H1 (cell line): ENCODE data around the gene GNG7.

Experiments used
- ASH2L ChIP-seq: fragments of 200-600, 300-600 bp; sonication (generic); IDR thresholded peaks from one replicate; pipeline ENCODE4 v1.7.1; 2017; ENCODE audit warnings: low read length
- CHD7 ChIP-seq: fragments of 300-600 bp; sonication (generic); IDR thresholded peaks from 2 replicates; pipeline ENCODE4 v1.7.1; 2012; ENCODE audit warnings: low read length, moderate library complexity, mild to moderate bottlenecking, inconsistent platforms; ENCODE audit not compliant: insufficient replicate concordance
- CREB1 ChIP-seq: IDR thresholded peaks from 2 replicates; pipeline ENCODE4 v1.6.1; 2012; ENCODE audit warnings: inconsistent platforms
- CTCF ChIP-seq, 3 experiments: IDR thresholded peaks; 1 replicate in 2 of 3; 2 replicates in 1 of 3; pipeline versions ENCODE4 v1.5.1 to v1.6.1; 2011; ENCODE audit warnings: low read length in 3 of 3, mild to moderate bottlenecking in 3 of 3, inconsistent platforms in 2 of 3, low read depth in 1 of 3, moderate library complexity in 1 of 3; ENCODE audit not compliant: insufficient read depth in 1 of 3; ENCODE audit errors: control extremely low read depth in 1 of 3
- HDAC2 ChIP-seq, 2 experiments: fragments of 300-600 bp in 1 of 2; sonication (generic) in 1 of 2; IDR thresholded peaks; 2 replicates each; pipeline ENCODE4 v1.6.1; 2011 to 2012; ENCODE audit warnings: low read depth in 2 of 2, low read length in 2 of 2, mild to moderate bottlenecking in 2 of 2, moderate library complexity in 2 of 2, borderline replicate concordance in 1 of 2, inconsistent platforms in 1 of 2
- MAFK ChIP-seq: IDR thresholded peaks from 2 replicates; pipeline ENCODE4 v1.6.1; 2012; ENCODE audit warnings: low read depth, mild to moderate bottlenecking, improper control_type of control experiment, low read length
- POLR2A ChIP-seq, 2 experiments: IDR thresholded peaks; 1 replicate in 1 of 2; 2 replicates in 1 of 2; pipeline ENCODE4 v1.6.1; 2011; ENCODE audit warnings: low read depth in 2 of 2, low read length in 2 of 2, mild to moderate bottlenecking in 2 of 2; ENCODE audit errors: control extremely low read depth in 1 of 2
- RAD21 ChIP-seq, 2 experiments: IDR thresholded peaks in 1 of 2; conservative IDR thresholded peaks in 1 of 2; 2 replicates each; pipeline ENCODE4 v1.6.1; 2011; ENCODE audit warnings: low read depth in 2 of 2, low read length in 2 of 2, improper control_type of control experiment in 1 of 2, inconsistent platforms in 1 of 2, mild to moderate bottlenecking in 1 of 2, moderate library complexity in 1 of 2
- SIN3A ChIP-seq, 2 experiments: IDR thresholded peaks in 1 of 2; conservative IDR thresholded peaks in 1 of 2; 2 replicates each; pipeline ENCODE4 v1.6.1; 2011 to 2012; ENCODE audit warnings: low read length in 2 of 2, improper control_type of control experiment in 1 of 2, low read depth in 1 of 2, mild to moderate bottlenecking in 1 of 2
- YY1 ChIP-seq: IDR thresholded peaks from 2 replicates; pipeline ENCODE4 v1.6.1; 2011; ENCODE audit warnings: low read depth, mild to moderate bottlenecking, low read length
- TF ChIP-seq, protein P1 (sequence below): IDR thresholded peaks from 2 replicates; pipeline ENCODE4 v1.6.1; 2011; ENCODE audit warnings: low read depth, mild to moderate bottlenecking, low read length; ENCODE audit not compliant: insufficient read depth

DNA sequence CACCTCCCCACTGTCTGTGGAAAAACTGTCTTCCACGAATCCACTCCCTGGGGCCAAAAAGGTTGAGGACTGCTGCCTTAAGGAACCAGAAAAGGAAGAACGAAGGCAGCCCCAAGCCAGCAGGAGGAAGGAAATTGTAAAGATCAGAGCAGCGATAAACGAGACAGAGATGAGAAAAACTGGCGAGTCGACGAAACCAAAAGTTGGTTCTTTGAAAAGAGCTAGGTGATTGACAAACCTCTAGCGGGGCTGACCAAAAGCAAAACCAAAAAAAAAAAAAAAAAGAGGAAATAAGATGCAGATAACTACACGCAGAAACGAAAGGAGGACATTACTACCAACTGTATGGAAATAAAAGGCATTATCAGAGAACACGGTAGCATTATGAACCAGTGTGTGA lies 149.6 kb downstream of the GNG7 start:
- TF ChIP-seq CTCF (IDR thresholded peaks at IDR 0.05; ENCODE audit: control extremely low read depth in 1 of 3, insufficient read depth in 1 of 3, low read depth in 1 of 3, low read length in 3 of 3) (no peak), CHD7 (no peak), YY1 (no peak), ASH2L (no peak), CREB1 (no peak), POLR2A (IDR thresholded peaks at IDR 0.05; ENCODE audit: control extremely low read depth in 1 of 2, low read depth in 2 of 2, low read length in 2 of 2) (no peak), HDAC2 (IDR thresholded peaks at IDR 0.05; ENCODE audit: borderline replicate concordance in 1 of 2, low read depth in 2 of 2, low read length in 2 of 2) (no peak), RAD21 (IDR thresholded peaks at IDR 0.05 in 1 of 2, conservative IDR thresholded peaks at IDR 0.05 in 1 of 2; ENCODE audit: low read depth in 2 of 2, low read length in 2 of 2) (no peak), SIN3A (conservative IDR thresholded peaks at IDR 0.05 in 1 of 2, IDR thresholded peaks at IDR 0.05 in 1 of 2; ENCODE audit: low read depth in 1 of 2, low read length in 2 of 2) (no peak), MAFK (no peak)
- TF ChIP-seq, protein P1, sequence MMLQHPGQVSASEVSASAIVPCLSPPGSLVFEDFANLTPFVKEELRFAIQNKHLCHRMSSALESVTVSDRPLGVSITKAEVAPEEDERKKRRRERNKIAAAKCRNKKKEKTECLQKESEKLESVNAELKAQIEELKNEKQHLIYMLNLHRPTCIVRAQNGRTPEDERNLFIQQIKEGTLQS = no peak
